SK-N-SH treated with all-trans-retinoic acid at 6 μM for 48 hours (cell line): ENCODE measurements around the gene RANBP1.

Source experiments
- CREB5 ChIP-seq: fragments of 250-450 bp; sonication (Bioruptor Pico); IDR thresholded peaks from 2 replicates; pipeline ENCODE4 v1.5.1; 2020; ENCODE audit warnings: low read depth, mild to moderate bottlenecking, moderate library complexity
- CSRNP3 ChIP-seq: fragments of 250-450 bp; sonication (Bioruptor Pico); IDR thresholded peaks from 2 replicates; pipeline ENCODE4 v1.5.1; 2021; ENCODE audit warnings: mild to moderate bottlenecking, moderate library complexity
- ESRRG ChIP-seq: fragments of 250-450 bp; sonication (Bioruptor Pico); IDR thresholded peaks from 2 replicates; pipeline ENCODE4 v1.6.1; 2021; ENCODE audit warnings: mild to moderate bottlenecking
- PATZ1 ChIP-seq: fragments of 250-450 bp; sonication (Bioruptor Pico); IDR thresholded peaks from 2 replicates; pipeline ENCODE4 v1.8.0; 2020; ENCODE audit warnings: mild to moderate bottlenecking, moderate library complexity, borderline replicate concordance
- ZC3H10 ChIP-seq: fragments of 250-450 bp; sonication (Bioruptor Pico); IDR thresholded peaks from 2 replicates; pipeline ENCODE4 v1.5.1; 2021; ENCODE audit warnings: mild to moderate bottlenecking, moderate library complexity
- ZFP3 ChIP-seq: fragments of 250-450 bp; sonication (Bioruptor Pico); IDR thresholded peaks from 2 replicates; pipeline ENCODE4 v1.5.0; 2020; ENCODE audit warnings: mild to moderate bottlenecking, moderate library complexity
- ZFP30 ChIP-seq: fragments of 450-650 bp; formaldehyde crosslinking; IDR thresholded peaks from 2 replicates; pipeline ENCODE4 v1.5.0; 2022; ENCODE audit warnings: mild to moderate bottlenecking, moderate library complexity

GRCh38 chr22:20066617-20067383 is 49.1 kb upstream of the RANBP1 start:
- TF ChIP-seq CREB5 (CRISPR knock-in tag) (no peak), CSRNP3 (CRISPR knock-in tag) (no peak), PATZ1 (no peak), ZFP30 (CRISPR knock-in tag) (no peak), ESRRG (CRISPR knock-in tag) (no peak), ZFP3 (CRISPR knock-in tag) (no peak), ZC3H10 (CRISPR knock-in tag) (no peak)
